Central memory CD8-positive, alpha-beta T cell (primary cell): ENCODE measurements around the gene GRK1.

Source experiments
- ATAC-seq: fragments of 150-1000 bp; cut with Tn5 transposase; replicated peaks from 2 replicates; pipeline ENCODE4 v1.10.0; 2022; ENCODE audit warnings: mild to moderate bottlenecking, moderate FRiP score, moderate number of reproducible peaks; ENCODE audit not compliant: poor library complexity, severe bottlenecking; ENCODE audit errors: extremely low read depth
- DNase-seq, 2 donors: peaks; one replicate each; pipeline ENCODE4 v3.0.0; 2021; ENCODE audit warnings: low spot score in 2 of 2
- H3K27ac Mint-ChIP-seq: one replicate; pipeline ENCODE4 v1.8.0; 2022; ENCODE audit warnings: low read depth, mild to moderate bottlenecking, moderate library complexity, mixed read lengths
- H3K27me3 Mint-ChIP-seq: one replicate; pipeline ENCODE4 v1.8.0; 2022; ENCODE audit warnings: mixed read lengths
- H3K36me3 Mint-ChIP-seq: one replicate; pipeline ENCODE4 v1.8.0; 2022; ENCODE audit warnings: mild to moderate bottlenecking, moderate library complexity, mixed read lengths; ENCODE audit not compliant: insufficient read depth
- H3K4me1 Mint-ChIP-seq: one replicate; pipeline ENCODE4 v1.8.0; 2022; ENCODE audit warnings: mixed read lengths
- H3K4me3 Mint-ChIP-seq: one replicate; pipeline ENCODE4 v1.8.0; 2022; ENCODE audit warnings: mild to moderate bottlenecking, moderate library complexity, mixed read lengths
- H3K9me3 Mint-ChIP-seq: one replicate; pipeline ENCODE4 v1.8.0; 2022; ENCODE audit warnings: mixed read lengths

Gene GRK1

GRCh38 chr13:113784645-113785024, 117.6 kb downstream of the GRK1 start:
- H3K4me1 Mint-ChIP-seq, result peaks cover 11% of the 10 kb centered on the region
- H3K9me3 Mint-ChIP-seq, result no peaks in the 10 kb centered on the region
- H3K36me3 Mint-ChIP-seq, result no peaks in the 10 kb centered on the region
- peaks cover 27% of the 10 kb centered on the region for H3K27me3 Mint-ChIP-seq
- no peak for DNase-seq
- no peak overlapping the region for H3K4me3 Mint-ChIP-seq
- no peak overlapping the region for H3K27ac Mint-ChIP-seq
- ATAC-seq, result no peak

GRCh38 chr13:113785051-113786010, 118.3 kb downstream of the GRK1 start:
- no peak overlapping the region for H3K4me3 Mint-ChIP-seq
- H3K9me3 Mint-ChIP-seq, result no peaks in the 10 kb centered on the region
- no peaks in the 10 kb centered on the region for H3K36me3 Mint-ChIP-seq
- no peak overlapping the region for H3K27ac Mint-ChIP-seq
- peaks cover 11% of the 10 kb centered on the region for H3K4me1 Mint-ChIP-seq
- DNase-seq (no peak), ATAC-seq (no peak)
- peaks cover 25% of the 10 kb centered on the region for H3K27me3 Mint-ChIP-seq

- no peaks in the 10 kb centered on the region for H3K9me3 Mint-ChIP-seq
- peaks cover 11% of the 10 kb centered on the region for H3K4me1 Mint-ChIP-seq
- DNase-seq (no peak), ATAC-seq (no peak)
- H3K27me3 Mint-ChIP-seq, result peaks cover 25% of the 10 kb centered on the region
- H3K36me3 Mint-ChIP-seq, result no peaks in the 10 kb centered on the region
- no peak overlapping the region for H3K27ac Mint-ChIP-seq
- H3K4me3 Mint-ChIP-seq, result no peak overlapping the region
Observed at GRCh38 chr13:113786262-113786841, 119.3 kb downstream of the GRK1 start.
